ENCODE results near the gene HTR2B.

Gene HTR2B

GRCh38 chr2:231124838-231125568 is at the start of gene HTR2B:
HTR2B (minus strand) TSS chr2:231125042; CDS start chr2:231123764, 1,278 bp downstream.
- no peaks in the 10 kb centered on the region for H3K9me3 Mint-ChIP-seq
- peaks cover 11% of the 10 kb centered on the region for H3K36me3 Mint-ChIP-seq
- ATAC-seq = no peak
- H3K4me1 Mint-ChIP-seq = peaks cover 6% of the 10 kb centered on the region
- H3K27ac Mint-ChIP-seq = no peak within 1 kb of the TSS
- no peaks in the 10 kb centered on the region for H3K27me3 Mint-ChIP-seq
- no peak within 1 kb of the TSS for H3K4me3 Mint-ChIP-seq

DNA sequence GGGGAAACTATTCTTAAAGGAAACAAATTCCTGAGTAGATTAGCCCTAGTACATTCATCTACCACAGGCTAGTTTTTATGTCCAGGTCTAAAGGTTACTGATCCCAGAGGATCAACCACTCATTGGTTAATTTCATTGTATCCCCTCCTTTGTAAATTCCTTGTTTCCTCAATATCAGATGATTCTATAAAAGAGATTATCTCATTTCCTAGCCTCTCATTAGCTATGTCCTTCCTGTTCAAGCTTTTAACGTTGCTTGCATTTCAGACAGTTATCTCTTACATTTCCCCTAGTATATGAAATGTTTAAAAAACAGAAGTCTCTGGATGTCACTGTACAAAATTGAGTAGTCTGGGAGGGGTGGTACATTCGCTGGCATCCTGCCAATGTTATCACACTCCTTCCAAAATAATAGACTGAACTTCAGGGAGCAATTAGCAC is 49.4 kb upstream of the HTR2B start:
- peaks cover 24% of the 10 kb centered on the region for H3K4me1 Mint-ChIP-seq
- no peak for ATAC-seq
- H3K4me3 Mint-ChIP-seq = no peak overlapping the region
- H3K27me3 Mint-ChIP-seq = no peaks in the 10 kb centered on the region
- H3K36me3 Mint-ChIP-seq = peaks cover 64% of the 10 kb centered on the region
- no peak overlapping the region for H3K27ac Mint-ChIP-seq
- no peaks in the 10 kb centered on the region for H3K9me3 Mint-ChIP-seq

DNA sequence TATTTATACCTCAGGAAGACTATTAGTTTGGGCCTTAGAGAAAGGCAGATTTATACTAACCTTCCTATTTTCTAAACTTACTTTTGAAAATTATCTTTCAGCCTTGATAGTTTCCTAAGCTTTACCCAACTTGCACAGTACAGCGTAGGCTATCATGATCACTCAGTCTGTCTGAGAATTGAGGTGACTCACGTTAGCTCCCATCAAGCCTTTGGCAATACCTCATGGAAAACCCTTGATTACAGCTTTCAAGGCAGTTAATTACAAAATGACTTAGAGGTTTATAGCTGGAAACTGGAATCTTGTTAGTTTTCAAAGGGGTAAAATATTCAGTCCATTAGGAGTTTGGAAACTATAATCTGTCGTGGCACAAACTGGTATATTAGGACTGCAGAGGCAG is 47.2 kb upstream of the HTR2B start:
- Mint-ChIP-seq H3K9me3 (no peaks in the 10 kb centered on the region), H3K4me1 (peaks cover 30% of the 10 kb centered on the region), H3K27ac (no peak overlapping the region), H3K36me3 (peaks cover 82% of the 10 kb centered on the region), H3K27me3 (no peaks in the 10 kb centered on the region), H3K4me3 (no peak overlapping the region)
- ATAC-seq = no peak

GRCh38 chr2:231170055-231170454 is 45.2 kb upstream of the HTR2B start:
- no peak for ATAC-seq
- peaks cover 29% of the 10 kb centered on the region for H3K4me1 Mint-ChIP-seq

DNA sequence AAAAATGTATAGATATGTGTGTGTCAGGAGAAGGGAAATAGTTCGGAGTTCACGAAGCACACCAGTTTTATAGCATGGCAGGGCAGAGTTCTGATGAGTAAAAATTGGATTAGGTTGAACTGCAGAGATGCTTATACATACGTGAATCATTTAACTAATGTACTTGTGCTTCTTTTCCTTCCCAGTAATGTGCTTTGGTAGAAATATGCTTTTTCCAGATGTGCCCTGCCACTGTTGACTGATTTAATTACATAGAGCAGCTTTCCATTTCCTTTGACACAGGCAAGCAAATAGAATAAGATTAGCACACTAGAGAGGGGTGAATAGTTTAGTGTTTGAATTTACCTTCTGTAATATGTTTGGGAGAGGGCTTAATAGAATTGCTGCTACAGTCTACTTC is 44.6 kb upstream of the HTR2B start:
- Mint-ChIP-seq H3K27ac (peak overlapping the region; percentile 81), H3K27me3 (no peaks in the 10 kb centered on the region), H3K36me3 (peaks cover 80% of the 10 kb centered on the region), H3K4me1 (peaks cover 29% of the 10 kb centered on the region), H3K4me3 (no peak overlapping the region), H3K9me3 (no peaks in the 10 kb centered on the region)
- no peak for ATAC-seq

More at GRCh38 chr2:231170055-231170454, 45.2 kb upstream of the HTR2B start:
- peaks cover 78% of the 10 kb centered on the region for H3K36me3 Mint-ChIP-seq
- no peak overlapping the region for H3K4me3 Mint-ChIP-seq
- H3K9me3 Mint-ChIP-seq = no peaks in the 10 kb centered on the region
- no peak overlapping the region for H3K27ac Mint-ChIP-seq
- H3K27me3 Mint-ChIP-seq = no peaks in the 10 kb centered on the region

GRCh38 chr2:231168460-231169139 is 43.8 kb upstream of the HTR2B start:
- Mint-ChIP-seq H3K27ac (peak overlapping the region; percentile 81), H3K27me3 (no peaks in the 10 kb centered on the region), H3K4me3 (no peak overlapping the region), H3K36me3 (peaks cover 82% of the 10 kb centered on the region), H3K4me1 (peaks cover 29% of the 10 kb centered on the region), H3K9me3 (no peaks in the 10 kb centered on the region)
- no peak for ATAC-seq

DNA sequence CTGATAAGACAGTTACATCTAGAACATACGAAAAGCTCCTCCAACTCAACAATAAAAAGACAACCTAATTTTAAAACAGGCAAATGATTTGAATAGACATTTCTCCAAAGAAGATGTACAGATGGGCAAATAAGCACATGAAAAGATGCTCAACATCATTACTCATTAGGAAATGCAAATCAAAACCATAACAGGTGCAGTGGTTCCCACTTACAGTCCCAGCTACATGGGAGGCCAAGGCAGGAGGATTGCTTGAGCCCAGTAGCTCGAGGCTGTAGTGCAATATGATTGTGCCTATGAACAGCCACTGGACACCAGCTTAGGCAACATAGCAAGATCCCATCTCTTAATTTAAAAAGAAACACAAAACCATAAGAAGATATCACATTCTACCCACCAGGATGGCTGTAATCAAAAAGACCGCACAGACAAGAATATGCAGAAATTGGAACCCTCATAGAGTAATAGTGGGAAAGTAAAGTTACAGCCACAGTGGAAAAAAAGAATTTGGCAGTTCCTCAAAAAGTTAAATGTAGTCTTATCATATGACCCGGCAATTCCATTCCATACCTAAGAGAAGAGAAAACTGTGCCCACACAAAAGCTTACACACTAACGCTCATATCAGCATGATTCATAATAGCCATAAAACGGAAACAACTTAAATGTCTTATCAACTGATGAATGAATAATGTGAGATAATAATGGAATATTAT is 43.1 kb upstream of the HTR2B start:
- H3K9me3 Mint-ChIP-seq = no peaks in the 10 kb centered on the region
- peaks cover 83% of the 10 kb centered on the region for H3K36me3 Mint-ChIP-seq
- peak; percentile 70 for ATAC-seq
- peak overlapping the region; percentile 81 for H3K27ac Mint-ChIP-seq
- H3K4me3 Mint-ChIP-seq = no peak overlapping the region
- peaks cover 34% of the 10 kb centered on the region for H3K4me1 Mint-ChIP-seq
- H3K27me3 Mint-ChIP-seq = no peaks in the 10 kb centered on the region

- no peak for ATAC-seq
- H3K27ac Mint-ChIP-seq = peak overlapping the region; percentile 90
- H3K4me1 Mint-ChIP-seq = peaks cover 56% of the 10 kb centered on the region
- no peaks in the 10 kb centered on the region for H3K9me3 Mint-ChIP-seq
- H3K27me3 Mint-ChIP-seq = no peaks in the 10 kb centered on the region
- no peak overlapping the region for H3K4me3 Mint-ChIP-seq
- H3K36me3 Mint-ChIP-seq = peaks cover 69% of the 10 kb centered on the region
These were observed 38.7 kb upstream of the HTR2B start for GRCh38 chr2:231163414-231164095.

- Mint-ChIP-seq H3K9me3 (no peaks in the 10 kb centered on the region), H3K4me3 (no peak overlapping the region), H3K36me3 (peaks cover 68% of the 10 kb centered on the region), H3K27me3 (no peaks in the 10 kb centered on the region), H3K27ac (peak overlapping the region; percentile 90), H3K4me1 (peaks cover 50% of the 10 kb centered on the region)
- no peak for ATAC-seq
These were observed 38.2 kb upstream of the HTR2B start for GRCh38 chr2:231163011-231163410.

DNA sequence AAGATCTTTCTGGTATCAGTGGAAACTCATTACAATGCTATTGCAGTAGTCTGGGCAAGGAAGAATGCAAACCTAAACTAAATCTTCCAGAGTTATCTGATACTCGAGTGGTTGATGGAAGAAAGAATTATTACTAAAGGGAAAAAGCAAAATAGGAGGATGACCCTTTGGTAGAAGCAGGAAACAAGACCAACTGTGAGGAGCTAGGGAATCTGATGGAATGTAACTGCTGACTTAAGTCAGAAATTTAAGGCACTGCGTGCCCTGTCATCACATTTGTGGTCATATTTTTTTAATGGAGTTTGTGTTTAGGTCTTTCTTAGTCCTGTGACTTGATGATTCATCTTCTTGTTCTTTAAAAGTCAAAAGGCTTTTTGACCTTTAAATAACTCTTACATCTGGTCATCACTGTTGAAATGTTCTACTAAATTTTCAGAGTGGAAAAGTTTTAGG is 37.1 kb upstream of the HTR2B start:
- H3K36me3 Mint-ChIP-seq = peaks cover 59% of the 10 kb centered on the region
- H3K4me3 Mint-ChIP-seq = no peak overlapping the region
- peak overlapping the region; percentile 90 for H3K27ac Mint-ChIP-seq
- H3K9me3 Mint-ChIP-seq = no peaks in the 10 kb centered on the region
- H3K4me1 Mint-ChIP-seq = peaks cover 39% of the 10 kb centered on the region
- no peaks in the 10 kb centered on the region for H3K27me3 Mint-ChIP-seq
- ATAC-seq = peak; percentile 74

- ATAC-seq = peak; percentile 96
- peak overlapping the region; percentile 90 for H3K27ac Mint-ChIP-seq
- H3K4me3 Mint-ChIP-seq = no peak overlapping the region
- H3K4me1 Mint-ChIP-seq = peaks cover 34% of the 10 kb centered on the region
- H3K9me3 Mint-ChIP-seq = no peaks in the 10 kb centered on the region
- H3K36me3 Mint-ChIP-seq = peaks cover 54% of the 10 kb centered on the region
- no peaks in the 10 kb centered on the region for H3K27me3 Mint-ChIP-seq
These were observed 36.5 kb upstream of the HTR2B start for GRCh38 chr2:231161252-231161839.

DNA sequence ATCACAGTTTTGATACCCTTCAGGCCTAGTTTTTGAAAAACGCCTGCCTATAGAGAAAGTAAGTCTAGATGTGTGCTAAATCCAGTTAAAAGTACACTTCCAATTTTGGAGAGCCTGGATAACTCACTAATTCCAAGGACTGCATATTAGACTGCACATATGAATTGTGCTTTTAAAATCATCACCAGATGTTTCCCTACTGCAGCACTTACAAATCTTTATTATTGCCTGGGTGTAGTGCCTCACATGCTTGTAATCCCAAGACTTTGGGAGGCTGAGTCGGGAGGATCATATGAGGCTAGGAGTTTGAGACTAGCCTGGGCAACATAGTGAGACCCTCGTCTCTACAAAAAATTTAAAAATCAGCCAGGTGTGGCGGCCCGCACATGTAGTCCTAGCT is 35.9 kb upstream of the HTR2B start:
- Mint-ChIP-seq H3K4me1 (peaks cover 39% of the 10 kb centered on the region), H3K27ac (peak overlapping the region; percentile 90), H3K36me3 (peaks cover 57% of the 10 kb centered on the region), H3K4me3 (no peak overlapping the region), H3K27me3 (no peaks in the 10 kb centered on the region), H3K9me3 (no peaks in the 10 kb centered on the region)
- ATAC-seq = no peak

DNA sequence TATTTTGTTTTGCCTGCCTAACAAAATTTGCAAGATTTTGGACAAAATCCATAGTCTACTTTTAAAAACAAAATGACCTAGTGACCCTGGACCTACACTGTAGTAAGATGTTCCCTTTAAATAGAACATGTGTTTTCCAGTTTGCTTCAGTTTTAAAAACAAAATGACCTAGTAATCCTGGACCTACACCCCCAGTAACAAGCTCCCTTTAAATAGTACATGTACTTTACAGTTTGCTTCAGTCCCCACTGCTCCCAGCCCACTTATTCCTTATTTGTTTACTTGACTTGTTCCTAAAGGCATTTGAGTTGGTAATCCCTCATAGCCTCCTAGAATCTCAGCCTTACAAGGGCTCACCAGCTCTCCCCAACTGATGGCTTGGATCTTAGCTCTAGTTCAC is 34.5 kb upstream of the HTR2B start:
- Mint-ChIP-seq H3K4me1 (peaks cover 39% of the 10 kb centered on the region), H3K27ac (no peak overlapping the region), H3K36me3 (peaks cover 46% of the 10 kb centered on the region), H3K4me3 (no peak overlapping the region), H3K27me3 (no peaks in the 10 kb centered on the region), H3K9me3 (no peaks in the 10 kb centered on the region)
- ATAC-seq = no peak

GRCh38 chr2:231152800-231153557 is 28.1 kb upstream of the HTR2B start:
- no peak for ATAC-seq
- Mint-ChIP-seq H3K4me3 (no peak overlapping the region), H3K4me1 (peaks cover 5% of the 10 kb centered on the region), H3K27ac (no peak overlapping the region), H3K36me3 (peaks cover 39% of the 10 kb centered on the region), H3K9me3 (no peaks in the 10 kb centered on the region), H3K27me3 (no peaks in the 10 kb centered on the region)

All from stimulated activated memory B cell treated with anti-CD40 and anti-IgM and Interleukin-4, amounts not matched to agents 10 μg/mL and 1 μg/mL and 100 μg/mL, for 72 hours (primary cell).